NCI-H1930 (cell line): ENCODE results near the gene MAP4K1.
A peak's percentile ranks its signal among the peaks of the same experiment; 100 is the strongest.
"Not testable (repeated sequence)": the region's sequence is repeated elsewhere in the genome, so short reads cannot be mapped to it uniquely, and the experiment has no call there.

Source experiments
- DNase-seq, 2 experiments: peaks; one replicate each; lab custom pipeline; 2025; lab: John Stamatoyannopoulos, UW

The MAP4K1 gene

DNA sequence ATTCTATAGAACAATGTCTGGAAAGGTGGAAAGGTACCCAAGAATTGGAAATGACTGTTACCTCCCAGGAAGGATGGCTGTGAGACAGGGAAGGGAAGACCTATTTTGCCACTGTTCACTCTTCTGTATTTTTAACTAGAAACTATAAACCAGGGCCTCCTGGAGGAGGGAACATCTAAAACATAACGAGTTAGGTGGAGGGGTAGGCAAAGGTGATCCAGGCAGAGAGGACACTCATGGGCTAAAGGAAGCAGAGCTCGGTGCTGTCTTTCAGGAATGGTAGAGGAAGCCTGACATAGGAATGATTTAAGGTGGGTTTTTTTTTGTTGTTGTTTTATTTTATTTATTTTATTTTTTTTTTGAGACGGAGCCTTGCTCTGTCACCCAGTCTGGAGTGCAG is 7.1 kb upstream of the MAP4K1 start:
- no peak for DNase-seq

DNA sequence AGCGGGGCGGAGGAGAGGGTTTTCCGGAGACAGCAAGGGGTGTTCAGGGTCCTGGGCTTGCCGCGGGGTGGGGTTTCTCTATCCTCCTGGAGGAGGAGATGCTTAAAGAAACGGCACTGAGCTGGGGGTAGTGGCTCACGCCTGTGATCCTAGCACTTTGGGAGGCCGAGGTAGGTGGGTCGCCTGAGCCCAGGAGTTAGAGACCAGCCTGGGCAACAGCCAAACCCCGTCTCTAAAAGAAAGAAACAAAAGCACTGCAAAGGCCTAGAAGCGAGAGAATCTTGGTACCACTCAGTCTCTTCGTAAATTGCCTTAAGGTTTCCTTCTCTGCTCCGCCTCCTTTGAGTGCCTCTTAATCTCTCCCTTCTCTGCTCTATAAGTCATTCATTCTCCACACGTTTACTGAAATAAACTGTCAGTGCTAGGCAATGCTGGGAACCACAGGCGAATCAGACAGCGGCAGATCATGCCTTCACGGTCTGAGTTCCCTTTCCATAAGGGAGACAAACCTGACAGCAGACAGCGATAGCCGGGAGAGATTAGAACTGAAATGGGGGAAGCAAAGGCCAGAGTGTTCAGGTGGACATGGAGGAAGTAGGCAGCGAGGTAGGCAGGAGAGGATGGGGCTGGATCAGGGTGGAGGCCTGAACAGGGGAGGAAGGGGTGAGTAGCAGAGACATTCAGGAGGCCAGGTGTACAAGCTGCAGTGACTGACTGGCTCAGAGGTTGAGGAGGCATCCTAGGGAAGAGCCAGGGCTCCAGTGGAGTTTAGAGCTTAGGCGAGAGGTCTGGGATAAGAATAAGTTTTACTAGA is 1.8 kb upstream of the MAP4K1 start:
- DNase-seq, result no peak

DNA sequence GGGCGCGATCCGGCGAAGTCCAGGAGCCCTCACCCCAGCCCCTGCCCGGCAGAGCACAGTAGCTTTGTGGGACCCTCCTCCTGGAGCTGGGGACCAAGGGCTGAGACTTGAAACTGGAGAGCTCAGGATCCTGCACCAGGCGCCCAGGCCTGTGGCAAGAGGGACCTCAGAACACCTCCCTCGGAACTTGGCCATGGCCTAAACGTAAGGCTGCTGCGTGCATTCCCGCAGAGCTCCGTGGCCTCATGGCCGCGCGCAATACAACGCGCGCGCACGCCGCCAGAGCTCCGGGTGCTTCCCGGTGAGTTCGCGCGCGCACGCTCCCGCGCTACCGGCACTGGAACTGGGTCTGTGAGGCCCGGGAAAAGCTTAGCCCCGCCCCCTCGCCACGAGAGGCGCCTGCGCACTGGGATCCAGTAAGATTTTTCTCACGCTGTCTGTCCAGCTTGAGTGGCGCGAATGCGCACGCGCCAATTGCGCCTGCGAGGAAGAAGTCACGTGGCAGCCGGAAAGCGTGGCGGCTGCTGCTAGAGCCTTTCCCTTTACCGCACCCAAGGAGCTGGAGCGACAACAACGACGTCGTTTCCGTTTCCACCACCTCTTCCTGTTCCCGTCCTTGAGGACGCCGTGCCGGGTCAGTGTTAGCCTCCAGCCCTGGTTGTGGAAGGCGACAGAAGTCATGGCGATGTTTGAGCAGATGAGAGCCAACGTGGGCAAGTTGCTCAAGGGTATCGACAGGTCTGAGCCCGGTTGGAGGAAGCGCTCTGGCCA is 1.0 kb upstream of the MAP4K1 start, which contains the start of gene EIF3K:
Gene EIF3K (plus strand): TSS at position 599 of the 771 bp plus-strand sequence. CDS start 81 bp downstream, at position 680.
- DNase-seq, result peak; percentile 99 to 100

GRCh38 chr19:38617283-38617763 is 430 bp downstream of the MAP4K1 start:
- no peak for DNase-seq

- no peak for DNase-seq
These were observed 1.5 kb downstream of the MAP4K1 start for GRCh38 chr19:38616265-38616664.

- DNase-seq, result no peak
These were observed 2.7 kb downstream of the MAP4K1 start for GRCh38 chr19:38615007-38615581.

GRCh38 chr19:38614289-38614688 is 3.5 kb downstream of the MAP4K1 start:
- DNase-seq, result no peak

GRCh38 chr19:38606131-38606530 is 11.6 kb downstream of the MAP4K1 start:
- DNase-seq, result no peak

DNA sequence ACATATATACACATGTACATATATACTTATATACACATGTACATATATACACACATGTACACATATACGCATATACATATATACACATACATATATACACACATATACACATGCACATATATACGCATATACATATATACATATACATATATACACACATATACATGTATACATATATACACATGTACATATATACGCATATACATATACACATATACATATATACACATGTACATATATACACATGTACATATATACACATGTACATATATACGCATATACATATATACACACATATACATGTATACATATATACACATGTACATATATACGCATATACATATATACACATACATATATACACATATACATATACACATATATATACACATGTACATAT is 14.9 kb downstream of the MAP4K1 start:
- DNase-seq, result not testable (repeated sequence)

DNA sequence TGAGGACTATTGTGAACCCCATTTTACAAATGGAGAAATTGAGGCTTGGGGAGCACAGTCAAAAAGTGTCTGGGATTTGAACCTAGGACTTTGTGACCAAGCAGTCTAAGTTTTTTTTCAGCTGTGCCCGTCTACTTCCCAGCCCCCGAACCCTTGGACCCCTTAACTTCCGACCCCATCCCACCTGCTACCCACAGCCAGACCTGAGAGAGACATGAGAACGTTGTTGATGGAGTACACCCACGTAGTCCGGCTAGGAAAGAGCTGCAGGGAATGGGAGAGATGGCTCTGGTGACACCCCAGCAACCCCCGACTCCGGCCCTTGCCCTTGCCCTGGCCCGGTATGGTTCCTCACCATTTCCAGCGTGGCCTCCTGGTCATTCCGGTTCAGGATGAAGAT is 18.0 kb downstream of the MAP4K1 start:
- DNase-seq, result no peak

- DNase-seq, result no peak
These were observed 20.7 kb downstream of the MAP4K1 start for GRCh38 chr19:38597075-38597474.

GRCh38 chr19:38596057-38596981 is 21.4 kb downstream of the MAP4K1 start:
- DNase-seq, result peak; percentile 83 to 87

- no peak for DNase-seq
These were observed 24.8 kb downstream of the MAP4K1 start for GRCh38 chr19:38592940-38593339.

DNA sequence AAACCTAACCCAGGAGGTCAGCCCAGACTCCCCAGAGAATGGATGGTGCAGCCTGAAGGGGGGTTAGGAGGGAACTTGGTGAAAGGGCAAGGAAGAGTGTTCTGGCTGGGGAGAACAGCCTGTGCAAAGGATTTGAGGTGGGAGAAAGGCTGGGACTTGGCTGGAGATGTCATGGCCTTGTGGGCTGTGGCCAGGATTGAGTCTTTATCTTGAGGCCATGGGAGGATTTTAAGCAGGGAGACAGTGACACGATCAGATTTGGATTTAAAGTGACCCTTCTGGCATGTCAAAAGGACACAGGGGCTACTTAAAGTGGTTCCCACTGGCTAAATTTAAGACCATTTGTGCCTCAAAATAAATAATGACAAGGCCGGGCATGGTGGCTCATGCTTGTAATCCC is 29.7 kb downstream of the MAP4K1 start:
- no peak for DNase-seq

DNA sequence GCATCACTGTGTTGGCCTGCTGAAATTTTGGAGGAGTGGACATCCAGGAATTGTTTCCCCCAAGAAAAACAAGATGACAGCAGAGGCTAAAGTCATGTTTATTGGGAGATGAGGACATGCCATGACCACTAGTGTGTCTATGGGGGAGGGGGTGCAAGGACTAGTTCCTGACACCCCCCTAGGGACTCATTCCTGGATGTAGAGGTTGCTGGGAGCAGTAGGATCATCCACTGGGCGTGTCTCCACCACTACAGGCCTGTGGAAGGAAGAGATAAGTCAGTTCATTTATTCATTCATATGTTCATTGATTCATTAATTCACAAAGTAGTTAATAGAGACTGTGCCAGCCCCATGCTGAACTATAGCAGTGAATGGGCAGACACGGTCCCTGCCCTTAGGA is 30.2 kb downstream of the MAP4K1 start:
- DNase-seq, result no peak

GRCh38 chr19:38583985-38584305 is 33.8 kb downstream of the MAP4K1 start:
- DNase-seq, result no peak

- DNase-seq, result no peak
These were observed 34.4 kb downstream of the MAP4K1 start for GRCh38 chr19:38583219-38583984.

GRCh38 chr19:38580080-38580479 is 37.7 kb downstream of the MAP4K1 start:
- no peak for DNase-seq

DNA sequence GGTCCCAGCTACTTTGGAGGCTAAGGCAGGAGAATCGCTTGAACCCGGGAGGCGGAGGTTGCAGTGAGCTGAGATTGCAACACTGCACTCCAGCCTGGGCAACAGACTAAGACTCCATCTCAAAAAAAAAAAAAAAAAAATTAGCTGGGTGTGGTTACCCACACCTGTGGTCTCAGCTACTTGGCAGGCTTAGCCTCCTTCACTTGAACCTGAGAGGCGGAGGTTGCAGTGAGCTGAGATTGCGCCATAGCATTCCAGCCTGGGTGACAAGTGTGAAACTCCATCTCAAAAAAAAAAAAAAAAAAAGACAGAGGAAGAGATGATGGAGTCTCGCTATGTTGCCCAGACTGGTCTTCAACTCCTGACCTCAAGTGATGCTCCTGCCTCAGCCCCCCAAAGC is 38.4 kb downstream of the MAP4K1 start:
- DNase-seq, result not testable (repeated sequence)

GRCh38 chr19:38577826-38578225 is 39.9 kb downstream of the MAP4K1 start:
- DNase-seq, result no peak

DNA sequence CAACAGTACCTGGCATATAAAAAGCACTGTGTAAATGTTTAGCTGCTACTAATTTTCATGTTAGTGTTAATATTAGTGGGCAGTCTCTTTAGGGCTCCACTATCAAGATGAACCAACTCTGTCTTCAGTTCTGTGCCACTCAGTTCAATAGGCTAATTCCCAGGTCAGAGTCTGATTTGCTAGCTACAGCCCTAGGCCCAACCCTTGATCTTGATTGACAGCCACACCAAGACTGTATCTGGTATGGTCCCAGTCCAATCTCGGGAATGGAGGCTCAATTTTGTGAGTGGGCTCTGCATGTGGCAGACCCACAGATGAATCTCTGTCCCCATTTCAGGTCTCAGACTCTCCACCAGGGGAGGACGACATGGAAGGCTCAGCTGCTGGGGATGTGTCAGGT is 46.1 kb downstream of the MAP4K1 start:
- no peak for DNase-seq
